Measurements from ENCODE around the gene EFTUD2.

The EFTUD2 gene

DNA sequence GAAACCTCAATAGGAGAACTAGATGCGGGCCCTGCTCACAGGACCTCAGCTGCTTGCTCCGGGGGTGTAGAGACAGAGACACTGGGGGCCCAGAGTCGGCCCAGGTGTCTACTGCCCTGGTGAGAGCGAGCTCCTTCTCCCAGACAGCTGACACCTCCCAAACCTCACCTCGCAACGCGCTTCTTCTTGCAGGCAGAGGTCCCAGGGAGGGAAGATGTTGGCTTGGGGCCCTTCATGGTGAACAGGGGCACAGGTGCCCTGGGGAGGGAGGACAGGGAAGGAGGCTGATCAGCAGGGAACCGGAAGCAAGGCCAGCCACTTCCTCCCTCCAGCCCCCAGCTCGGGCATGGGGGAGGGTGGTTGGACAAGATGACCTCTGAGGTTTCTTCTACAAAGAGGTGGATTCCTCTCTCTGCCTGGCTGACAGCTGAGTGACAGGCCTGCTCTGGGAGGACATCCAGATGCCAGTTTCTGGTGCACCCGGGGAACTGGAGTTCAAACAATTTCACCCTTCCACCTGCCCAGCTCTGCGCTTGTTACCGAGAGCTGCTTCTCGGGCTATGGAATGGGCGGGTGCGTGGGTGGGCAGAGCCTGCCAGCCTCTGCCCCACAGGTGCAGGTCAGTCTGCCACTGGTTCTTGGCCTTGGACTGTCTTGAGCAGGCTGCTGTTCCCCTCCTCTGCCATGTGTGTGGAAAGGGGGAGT, 27.7 kb upstream of the EFTUD2 start:
- TF ChIP-seq, protein P1, sequence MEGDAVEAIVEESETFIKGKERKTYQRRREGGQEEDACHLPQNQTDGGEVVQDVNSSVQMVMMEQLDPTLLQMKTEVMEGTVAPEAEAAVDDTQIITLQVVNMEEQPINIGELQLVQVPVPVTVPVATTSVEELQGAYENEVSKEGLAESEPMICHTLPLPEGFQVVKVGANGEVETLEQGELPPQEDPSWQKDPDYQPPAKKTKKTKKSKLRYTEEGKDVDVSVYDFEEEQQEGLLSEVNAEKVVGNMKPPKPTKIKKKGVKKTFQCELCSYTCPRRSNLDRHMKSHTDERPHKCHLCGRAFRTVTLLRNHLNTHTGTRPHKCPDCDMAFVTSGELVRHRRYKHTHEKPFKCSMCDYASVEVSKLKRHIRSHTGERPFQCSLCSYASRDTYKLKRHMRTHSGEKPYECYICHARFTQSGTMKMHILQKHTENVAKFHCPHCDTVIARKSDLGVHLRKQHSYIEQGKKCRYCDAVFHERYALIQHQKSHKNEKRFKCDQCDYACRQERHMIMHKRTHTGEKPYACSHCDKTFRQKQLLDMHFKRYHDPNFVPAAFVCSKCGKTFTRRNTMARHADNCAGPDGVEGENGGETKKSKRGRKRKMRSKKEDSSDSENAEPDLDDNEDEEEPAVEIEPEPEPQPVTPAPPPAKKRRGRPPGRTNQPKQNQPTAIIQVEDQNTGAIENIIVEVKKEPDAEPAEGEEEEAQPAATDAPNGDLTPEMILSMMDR (IDR thresholded peaks at IDR 0.05; ENCODE audit: extremely low read depth, insufficient read depth, missing control alignments): no peak
- DNase-seq (ENCODE audit: low spot score): no peak
- in situ Hi-C loops (cut with MboI; ENCODE audit: low pct_unique_long_range_greater_than_20kb, low sequenced_read_pairs, unreplicated experiment): loop anchor here (10.0 kb wide), 1 partner anchor 88 kb away; no protein-coding TSS in a partner anchor

DNA sequence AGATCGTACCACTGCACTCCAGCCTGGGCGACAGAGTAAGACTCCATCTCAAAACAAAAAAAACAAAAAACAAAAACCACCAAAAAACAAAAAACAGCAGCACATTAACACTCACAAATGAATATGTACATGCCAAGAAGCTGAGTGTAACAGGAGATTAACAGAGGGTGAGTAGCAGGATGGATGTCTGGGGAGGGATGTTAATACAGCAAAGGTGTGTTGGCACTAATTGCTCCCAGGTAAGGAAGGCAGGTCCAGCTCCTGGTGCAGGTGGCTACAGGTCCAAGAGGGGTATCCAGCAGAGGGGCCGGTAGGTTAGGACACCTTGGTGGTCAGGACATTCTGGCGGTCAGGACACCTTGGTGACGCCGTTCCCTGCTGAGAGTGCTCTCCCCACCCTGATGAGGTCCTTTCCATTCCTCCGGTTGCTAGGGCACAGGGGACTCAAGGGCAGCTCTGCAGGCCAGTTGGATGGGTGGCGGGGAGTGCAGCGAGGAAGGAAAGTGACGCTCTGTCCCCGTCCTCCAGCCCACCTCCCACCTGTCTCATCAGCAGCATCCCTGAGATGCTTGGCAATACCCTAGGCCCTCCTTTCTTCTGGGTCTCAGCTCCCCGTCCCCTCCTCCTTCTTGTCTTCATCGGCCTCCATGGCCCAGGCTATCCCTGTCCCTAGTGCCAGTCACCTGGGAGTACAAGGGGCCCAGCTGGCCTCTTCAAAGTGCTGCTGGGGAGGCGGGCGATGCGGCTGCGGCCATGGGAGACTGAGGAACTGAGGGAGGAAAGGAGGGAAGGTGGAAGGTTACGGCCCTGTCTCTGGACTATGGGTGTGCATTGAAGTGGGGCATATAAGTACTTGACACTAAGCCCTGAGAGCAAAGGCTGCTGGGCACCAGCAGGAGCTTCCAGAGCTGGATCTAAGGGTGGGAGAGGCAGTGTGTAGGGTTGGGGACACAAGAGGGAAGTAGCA, 26.8 kb upstream of the EFTUD2 start:
- in situ Hi-C loops (cut with MboI; ENCODE audit: low pct_unique_long_range_greater_than_20kb, low sequenced_read_pairs, unreplicated experiment): loop anchor here (10.0 kb wide), 1 partner anchor 89 kb away; no protein-coding TSS in a partner anchor
- TF ChIP-seq, protein P1 (IDR thresholded peaks at IDR 0.05; ENCODE audit: extremely low read depth, insufficient read depth, missing control alignments): no peak
- DNase-seq (ENCODE audit: low spot score): no peak

DNA sequence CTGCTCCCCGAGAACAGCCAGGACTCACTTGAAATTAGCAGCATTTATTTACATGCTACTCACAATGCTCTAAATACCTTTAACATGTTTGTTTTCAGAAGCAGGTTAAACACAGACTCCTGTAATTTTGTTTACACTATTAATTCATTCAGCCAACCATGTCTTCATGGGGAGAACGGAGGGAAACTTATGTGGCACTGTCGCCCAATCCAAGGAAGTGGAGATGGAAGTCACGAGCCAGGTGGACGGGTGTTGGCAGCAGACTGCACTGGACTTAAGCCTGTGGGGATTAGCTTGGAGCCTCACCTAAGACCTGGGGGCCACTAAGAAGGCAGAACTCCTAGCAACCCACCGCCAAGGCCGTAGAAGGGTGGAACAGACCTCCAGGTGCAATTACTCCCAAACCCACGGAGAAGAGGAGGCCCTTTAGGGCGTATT, 24.9 kb upstream of the EFTUD2 start:
- no peak for DNase-seq (ENCODE audit: low spot score)
- in situ Hi-C loops (cut with MboI; ENCODE audit: low pct_unique_long_range_greater_than_20kb, low sequenced_read_pairs, unreplicated experiment): loop anchor here (10.0 kb wide), 1 partner anchor 91 kb away; no protein-coding TSS in a partner anchor
- TF ChIP-seq, protein P1 (IDR thresholded peaks at IDR 0.05; ENCODE audit: extremely low read depth, insufficient read depth, missing control alignments): no peak

DNA sequence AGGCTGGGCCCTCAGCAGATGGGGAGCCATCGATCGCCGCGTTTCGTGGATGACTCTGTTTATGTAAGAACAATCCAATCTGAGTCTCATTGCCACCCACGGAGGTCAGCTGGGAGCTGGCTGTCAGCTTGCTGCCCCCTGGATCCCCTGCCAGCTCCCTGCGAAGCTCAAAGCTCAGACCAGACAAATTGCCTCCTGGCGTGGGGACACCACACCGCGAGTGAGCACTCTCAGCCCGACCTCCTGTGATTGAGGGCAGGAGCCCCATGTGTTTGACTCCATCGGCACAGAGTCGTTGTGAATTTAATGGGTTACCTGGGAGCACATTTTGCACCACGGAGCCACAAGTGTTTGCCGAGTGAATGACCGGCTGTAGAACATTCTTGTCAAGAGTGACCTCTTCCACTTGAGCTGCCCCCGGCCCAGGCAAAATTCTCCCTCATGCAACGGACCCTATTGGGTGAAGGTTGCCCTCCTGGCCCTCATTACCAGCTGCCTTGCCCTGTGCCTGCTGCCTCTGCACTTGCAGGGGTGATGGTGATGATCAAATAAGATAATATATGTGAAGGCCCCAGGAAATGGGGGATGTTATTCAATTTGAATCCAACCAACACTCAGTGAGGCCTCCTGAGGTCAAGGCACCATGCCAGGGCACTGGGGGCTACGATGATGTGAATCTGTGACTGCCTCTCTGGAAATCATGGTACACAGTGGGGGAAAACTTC, 23.7 kb upstream of the EFTUD2 start:
- in situ Hi-C loops (cut with MboI; ENCODE audit: low pct_unique_long_range_greater_than_20kb, low sequenced_read_pairs, unreplicated experiment): loop anchor here (10.0 kb wide), 1 partner anchor 92 kb away; no protein-coding TSS in a partner anchor
- TF ChIP-seq, protein P1 (IDR thresholded peaks at IDR 0.05; ENCODE audit: extremely low read depth, insufficient read depth, missing control alignments): no peak
- no peak for DNase-seq (ENCODE audit: low spot score)

DNA sequence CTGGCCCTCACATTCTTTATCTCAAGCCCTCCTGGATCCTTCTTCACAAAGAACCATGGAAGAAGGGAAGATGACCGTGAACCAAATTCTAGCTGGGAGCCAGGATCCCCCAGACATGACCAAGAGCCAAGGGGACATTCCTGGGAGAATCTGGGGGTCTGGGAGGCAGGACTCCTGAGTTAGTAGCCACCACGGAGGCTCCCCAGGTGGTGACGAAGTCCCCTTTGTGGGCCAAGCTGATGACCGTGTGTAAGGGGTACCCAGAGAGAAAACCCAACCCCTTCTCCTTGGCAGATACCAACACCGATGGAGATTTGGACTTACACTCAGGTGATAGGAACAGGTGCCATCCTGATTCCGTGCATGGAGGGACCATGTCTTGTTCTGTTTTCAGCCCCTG, 22.9 kb upstream of the EFTUD2 start:
- in situ Hi-C loops (cut with MboI; ENCODE audit: low pct_unique_long_range_greater_than_20kb, low sequenced_read_pairs, unreplicated experiment): loop anchor here (10.0 kb wide), 1 partner anchor 93 kb away; no protein-coding TSS in a partner anchor
- TF ChIP-seq, protein P1 (IDR thresholded peaks at IDR 0.05; ENCODE audit: extremely low read depth, insufficient read depth, missing control alignments): no peak
- DNase-seq (ENCODE audit: low spot score): no peak
